Gastroesophageal sphincter (tissue), 4 donors: ENCODE measurements around the gene TMSB10. TPM values are rescaled to one million over a fixed set of nuclear protein-coding genes. Genes with fewer than 3 reads are reported as not detected.

ENCODE experiments used
- ATAC-seq: fragments of 150-250 bp; one replicate; pipeline ENCODE4 v1.9.1; 2016; ENCODE audit warnings: mild to moderate bottlenecking, moderate library complexity
- H3K27ac ChIP-seq, 4 donors: fragments of 200-600 bp; sonication (generic) in 3 of 4; 1 replicate in 3 of 4; 2 replicates in 1 of 4; pipeline ENCODE4 v1.5.1; 2016 to 2019
- H3K27me3 ChIP-seq: fragments of 200-600 bp; sonication (generic); one replicate; pipeline ENCODE4 v1.5.1; 2019
- H3K36me3 ChIP-seq, 2 donors: fragments of 200-600 bp; sonication (generic); one replicate each; pipeline ENCODE4 v1.5.1; 2019; ENCODE audit warnings: control low read depth in 1 of 2
- H3K4me1 ChIP-seq, 3 donors: fragments of 200-600 bp; sonication (generic); 1 replicate in 2 of 3; 2 replicates in 1 of 3; pipeline ENCODE4 v1.5.1; 2016 to 2019; ENCODE audit warnings: control low read depth in 2 of 3
- H3K4me3 ChIP-seq, 2 donors: fragments of 200-600 bp; sonication (generic); one replicate each; pipeline ENCODE4 v1.5.1; 2019; ENCODE audit warnings: mild to moderate bottlenecking in 1 of 2, moderate library complexity in 1 of 2
- H3K9me3 ChIP-seq, 3 donors: fragments of 200-600 bp; sonication (generic); one replicate each; pipeline ENCODE4 v1.5.1; 2017 to 2019; ENCODE audit warnings: control low read depth in 2 of 3
- CTCF ChIP-seq, 4 experiments: fragments of 200-600 bp in 2 of 4; fragments of 450-650 bp in 2 of 4; sonication (generic) in 1 of 4; IDR thresholded peaks; one replicate each; pipeline ENCODE4 v1.5.1; 2017 to 2019; ENCODE audit warnings: antibody characterized with exemption in 4 of 4, mild to moderate bottlenecking in 2 of 4, moderate library complexity in 2 of 4
- EP300 ChIP-seq: sonication (generic); formaldehyde crosslinking; IDR thresholded peaks from one replicate; pipeline ENCODE4 v1.6.1; 2017; ENCODE audit warnings: antibody characterized with exemption, mild to moderate bottlenecking
- POLR2A ChIP-seq, 2 donors: fragments of 450-650 bp; IDR thresholded peaks; one replicate each; pipeline ENCODE4 v1.6.1; 2017; ENCODE audit warnings: antibody characterized with exemption in 2 of 2, mild to moderate bottlenecking in 2 of 2, moderate library complexity in 1 of 2
- POLR2AphosphoS5 ChIP-seq: sonication (generic); formaldehyde crosslinking; IDR thresholded peaks from one replicate; pipeline ENCODE4 v1.6.1; 2017; ENCODE audit warnings: antibody characterized with exemption
- WGBS, 2 donors: methylation state at CpG; one replicate each; pipeline ENCODE4 v1.1.5; 2018; ENCODE audit warnings: low coverage in 1 of 2; 5-methylcytosine and 5-hydroxymethylcytosine counted together
- total RNA-seq, 4 donors: library from RNA; depleted of rRNA; stranded (reverse); fragments of >200 nt; gene quantifications; one replicate each; pipeline ENCODE4 v1.1.0, GENCODE V29; 2016

The TMSB10 gene
- total RNA-seq, 4 donors from 2014 or later: 797 to 2,612 (median 1,708) TPM

GRCh38 chr2:84888401-84889276, 16.8 kb upstream of the TMSB10 start:
- WGBS, 2 donors: 29 to 56% methylated on average over 4 to 6 of the region's 6 CpGs
- no peak for TF ChIP-seq CTCF (IDR thresholded peaks at IDR 0.05)
- no peak for TF ChIP-seq POLR2A (IDR thresholded peaks at IDR 0.05)
- TF ChIP-seq EP300: no peak
- no peak for TF ChIP-seq POLR2AphosphoS5
- Histone ChIP-seq H3K4me1 (no peaks in the 10 kb centered on the region), H3K4me3 (no peak overlapping the region), H3K36me3 (no peaks in the 10 kb centered on the region), H3K9me3 (no peaks in the 10 kb centered on the region), H3K27ac (peak overlapping the region in 2 of 4 donors; percentile 21 to 49), H3K27me3 (peaks cover 4% of the 10 kb centered on the region)
- ATAC-seq: peak; percentile 80

- TF ChIP-seq POLR2AphosphoS5: no peak
- TF ChIP-seq EP300: no peak
- TF ChIP-seq POLR2A (IDR thresholded peaks at IDR 0.05): no peak
- TF ChIP-seq CTCF (IDR thresholded peaks at IDR 0.05): no peak
- no peak overlapping the region for H3K4me3 ChIP-seq
- H3K9me3 ChIP-seq: no peaks in the 10 kb centered on the region
- H3K27me3 ChIP-seq: no peaks in the 10 kb centered on the region
- no peaks in the 10 kb centered on the region for H3K4me1 ChIP-seq
- H3K36me3 ChIP-seq: no peaks in the 10 kb centered on the region
- 100% methylated on average over 1 to 2 of the region's 2 CpGs for WGBS, 2 donors
- H3K27ac ChIP-seq: peak overlapping the region in 2 of 4 donors; percentile 21 to 49
- ATAC-seq: no peak
Observed at GRCh38 chr2:84889332-84889731, 16.1 kb upstream of the TMSB10 start.

- ATAC-seq: peak; percentile 17
- WGBS, 2 donors: 86 to 89% methylated on average over 3 to 8 of the region's 12 CpGs
- no peak overlapping the region for H3K27ac ChIP-seq
- H3K4me3 ChIP-seq: no peak overlapping the region
- peaks cover 0 to 9% (median 0%) of the 10 kb centered on the region in 3 donors for H3K4me1 ChIP-seq
- H3K27me3 ChIP-seq: no peaks in the 10 kb centered on the region
- no peaks in the 10 kb centered on the region for H3K9me3 ChIP-seq
- H3K36me3 ChIP-seq: no peaks in the 10 kb centered on the region
- TF ChIP-seq EP300: no peak
- no peak for TF ChIP-seq CTCF (IDR thresholded peaks at IDR 0.05)
- no peak for TF ChIP-seq POLR2A (IDR thresholded peaks at IDR 0.05)
Observed at GRCh38 chr2:84891355-84892010, 14.0 kb upstream of the TMSB10 start.

GRCh38 chr2:84894131-84894586, 11.3 kb upstream of the TMSB10 start:
- Histone ChIP-seq H3K9me3 (no peaks in the 10 kb centered on the region), H3K27ac (no peak overlapping the region), H3K27me3 (no peaks in the 10 kb centered on the region), H3K36me3 (no peaks in the 10 kb centered on the region), H3K4me3 (no peak overlapping the region), H3K4me1 (peaks cover 0 to 23% (median 0%) of the 10 kb centered on the region in 3 donors)
- WGBS, 2 donors: 84 to 89% methylated on average over 4 to 6 of the region's 6 CpGs
- no peak for ATAC-seq
- TF ChIP-seq CTCF (IDR thresholded peaks at IDR 0.05): no peak
- no peak for TF ChIP-seq EP300
- TF ChIP-seq POLR2A (IDR thresholded peaks at IDR 0.05): no peak
- no peak for TF ChIP-seq POLR2AphosphoS5
